ENCODE data around the gene SELE.

Gene SELE

DNA sequence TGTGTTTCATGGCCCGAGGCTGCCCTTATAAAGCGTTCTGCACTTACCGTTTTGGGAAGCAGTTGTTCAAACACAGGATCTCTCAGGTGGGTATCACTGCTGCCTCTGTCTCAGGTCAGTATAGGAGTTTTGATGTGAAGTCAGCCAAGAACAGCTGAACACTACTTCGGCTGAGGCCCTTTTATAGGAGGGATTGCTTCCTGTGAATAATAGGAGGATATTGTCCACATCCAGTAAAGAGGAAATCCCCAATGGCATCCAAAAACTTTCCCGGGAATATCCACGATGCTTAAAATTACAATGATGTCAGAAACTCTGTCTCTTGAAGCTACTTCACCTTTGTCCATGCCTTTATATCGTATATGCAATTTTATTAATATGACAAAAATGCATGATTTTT lies at the start of gene SELE:
TSS of gene SELE (minus strand) at position 156 of the 400 bp plus-strand sequence. CDS start 467 bp downstream, outside the sequence.
- DNase-seq = no peak

GRCh38 chr1:169782596-169782995 lies 48.7 kb upstream of the SELE start:
- DNase-seq = no peak

- DNase-seq = no peak
Observed at GRCh38 chr1:169779970-169780369, 46.1 kb upstream of the SELE start.

DNA sequence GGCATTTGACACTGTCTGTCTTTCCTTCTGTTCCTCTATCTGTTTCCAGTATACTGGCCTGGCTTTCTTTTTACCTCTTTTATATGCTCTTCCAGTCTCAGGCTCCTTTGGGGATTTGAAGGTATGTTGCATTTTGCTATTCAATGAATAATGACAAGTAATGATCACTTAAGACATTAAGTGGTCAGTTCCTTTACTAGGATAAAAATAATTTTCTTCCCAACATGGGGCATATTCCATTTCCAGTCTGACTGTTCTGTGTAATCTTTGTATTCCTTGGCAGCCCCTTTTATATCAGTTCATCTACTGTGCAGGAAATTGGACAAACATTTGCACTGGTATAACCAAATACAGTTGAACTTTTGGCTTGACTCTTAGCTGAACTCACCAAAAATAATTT lies 45.3 kb upstream of the SELE start:
- no peak for DNase-seq

DNA sequence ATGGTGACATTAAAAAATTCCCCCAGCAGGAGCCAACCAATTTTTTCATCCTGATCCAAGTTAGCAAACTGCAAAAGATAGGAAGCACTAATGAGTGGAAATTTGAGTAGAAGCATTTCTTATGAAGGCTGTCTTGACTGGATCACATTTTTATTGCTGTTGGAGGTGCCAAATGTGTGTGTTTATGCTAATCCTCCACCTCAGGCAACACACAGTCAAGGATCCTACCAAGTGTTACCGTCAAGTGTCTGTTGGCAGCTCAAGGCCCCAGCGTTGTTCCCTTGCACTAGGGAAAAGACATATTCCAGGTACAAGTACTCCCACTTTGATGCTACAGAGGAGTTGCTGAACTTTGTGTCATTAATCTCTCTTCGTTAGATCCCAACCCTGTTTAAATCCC lies 42.6 kb upstream of the SELE start:
- no peak for DNase-seq

DNA sequence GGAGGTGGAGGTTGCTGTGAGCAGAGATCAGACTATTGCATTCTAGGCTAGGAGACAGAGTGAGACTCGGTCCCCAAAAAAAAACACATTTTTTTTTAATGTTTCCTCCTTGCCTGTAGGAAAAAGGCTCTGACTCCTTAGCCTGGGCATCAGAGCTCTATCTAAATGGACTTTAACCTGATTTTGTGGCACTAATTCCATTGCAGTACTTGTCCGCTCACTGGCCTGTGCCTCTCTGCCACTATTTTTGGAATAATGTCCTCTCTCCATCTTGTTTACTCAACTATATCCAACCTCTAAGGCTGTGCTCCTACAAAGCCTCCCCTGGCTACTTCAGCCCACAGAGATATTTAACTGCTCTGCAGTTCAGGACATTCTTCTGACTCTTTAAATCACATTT lies 34.3 kb upstream of the SELE start:
- no peak for DNase-seq

GRCh38 chr1:169765580-169766331 lies 31.9 kb upstream of the SELE start:
- no peak for DNase-seq

DNA sequence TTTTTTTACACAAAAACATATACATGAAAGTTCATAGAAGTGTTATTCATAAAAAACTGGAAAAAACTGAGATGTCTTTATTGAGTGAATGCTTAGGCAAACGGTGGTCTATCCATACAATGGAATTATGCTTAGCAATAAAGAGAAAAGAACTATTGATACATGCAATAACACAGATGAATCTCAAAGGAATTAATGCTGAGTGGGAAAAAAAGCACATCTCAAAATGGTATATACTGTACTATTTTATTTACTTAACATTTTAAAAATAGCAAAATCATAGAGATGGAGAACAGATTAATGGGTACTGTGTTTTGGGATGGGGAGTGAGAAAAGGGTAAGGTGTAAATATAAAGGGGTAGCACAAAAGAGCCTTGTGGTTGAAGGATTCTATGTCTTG lies 31.0 kb upstream of the SELE start:
- no peak for DNase-seq

- no peak for DNase-seq
Observed at GRCh38 chr1:169762699-169763098, 28.8 kb upstream of the SELE start.

DNA sequence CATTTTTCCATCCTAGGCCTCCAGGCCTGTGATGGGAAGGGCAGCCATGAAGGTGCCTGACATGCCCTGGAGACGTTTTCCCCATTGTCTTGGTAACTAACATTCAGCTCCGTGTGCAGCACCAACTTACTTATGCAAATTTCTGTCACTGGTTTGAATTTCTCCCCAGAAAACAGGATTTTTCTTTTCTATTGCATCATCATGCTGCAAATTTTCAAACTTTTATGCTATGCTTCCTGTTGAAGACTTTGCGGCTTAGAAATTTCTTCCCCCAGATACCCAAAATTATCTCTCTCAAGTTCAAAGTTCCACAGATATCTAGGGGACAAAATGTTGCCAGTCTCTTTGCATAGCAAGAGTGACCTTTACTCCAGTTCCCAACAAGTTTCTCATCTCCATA lies 25.2 kb upstream of the SELE start:
- no peak for DNase-seq

DNA sequence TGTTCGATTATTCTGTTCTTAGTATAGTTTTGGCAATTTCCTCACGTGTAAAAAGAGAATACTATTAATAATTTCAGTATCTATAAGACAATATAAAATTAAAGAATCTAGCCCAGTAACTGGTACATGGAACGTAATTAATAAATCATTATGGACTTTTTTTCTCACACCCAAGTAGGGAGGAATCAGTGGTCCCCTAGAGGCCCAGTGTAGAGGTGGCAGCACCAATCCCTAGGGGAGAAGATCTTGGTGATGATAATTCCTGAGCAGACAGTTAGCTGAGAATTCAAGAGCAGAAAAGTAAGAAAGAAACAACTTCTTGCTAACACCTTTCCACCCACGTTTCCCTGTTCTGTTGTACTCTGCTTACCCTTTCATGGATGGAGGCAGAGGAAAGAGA lies 19.7 kb upstream of the SELE start:
- DNase-seq = no peak

GRCh38 chr1:169750041-169750440 lies 16.2 kb upstream of the SELE start:
- no peak for DNase-seq

- no peak for DNase-seq
Observed at GRCh38 chr1:169746550-169746949, 12.7 kb upstream of the SELE start.

- DNase-seq = no peak
Observed at GRCh38 chr1:169745015-169745861, 11.4 kb upstream of the SELE start.

DNA sequence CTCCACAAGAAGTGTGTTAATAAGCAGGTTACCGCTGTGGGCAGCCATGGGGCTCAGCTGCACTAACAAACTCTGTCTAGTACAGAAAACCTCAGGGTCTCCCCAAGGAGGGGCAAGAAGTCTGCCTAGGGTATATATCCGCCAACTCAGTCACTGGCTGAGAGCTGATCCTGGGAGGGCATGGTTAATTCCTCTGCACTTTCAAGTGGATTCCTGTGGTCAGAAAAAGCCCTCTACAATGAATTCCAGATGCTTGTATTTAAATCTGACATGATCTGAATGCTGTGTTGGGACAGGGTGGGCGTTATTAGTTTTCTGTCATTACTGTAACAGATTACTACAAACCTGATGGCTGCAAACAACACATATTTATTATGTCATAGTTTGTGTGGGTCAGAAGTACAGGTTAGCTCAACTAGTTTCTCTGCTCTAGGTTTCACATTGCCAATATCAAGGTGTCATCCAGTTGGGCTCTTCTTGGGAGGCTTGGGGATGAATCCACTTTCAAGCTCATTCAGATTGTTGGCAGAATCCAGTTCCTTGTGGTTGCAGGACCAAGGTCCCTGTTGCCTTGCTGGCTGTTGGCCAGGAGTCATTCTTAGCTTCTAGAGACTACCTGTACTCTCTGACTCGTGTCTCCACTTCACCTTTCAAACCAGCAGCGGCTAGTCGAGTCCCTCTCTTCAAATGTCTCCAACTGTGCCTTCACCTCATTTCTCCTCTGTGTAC lies 8.0 kb upstream of the SELE start:
- DNase-seq = no peak

- DNase-seq = no peak
Observed at GRCh38 chr1:169739980-169740379, 6.1 kb upstream of the SELE start.

DNA sequence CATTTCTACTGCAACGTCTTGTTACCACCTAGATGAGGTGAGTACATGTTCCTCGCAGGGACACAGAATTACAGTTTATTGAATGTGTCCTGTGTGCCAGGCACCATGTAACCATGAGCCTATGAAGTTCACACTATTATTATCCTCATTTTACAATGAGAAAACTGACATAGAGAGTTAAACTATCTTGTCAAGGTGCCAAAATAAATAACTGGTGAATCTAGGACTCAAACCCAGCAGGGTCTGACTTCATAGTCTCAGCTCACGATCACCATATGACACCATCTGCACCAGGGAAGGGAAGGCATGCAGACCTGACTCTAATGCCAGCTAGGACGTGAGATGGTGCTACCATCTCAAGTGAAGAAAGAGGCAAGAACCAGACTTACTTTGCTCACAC lies 2.4 kb downstream of the SELE start:
- no peak for DNase-seq

DNA sequence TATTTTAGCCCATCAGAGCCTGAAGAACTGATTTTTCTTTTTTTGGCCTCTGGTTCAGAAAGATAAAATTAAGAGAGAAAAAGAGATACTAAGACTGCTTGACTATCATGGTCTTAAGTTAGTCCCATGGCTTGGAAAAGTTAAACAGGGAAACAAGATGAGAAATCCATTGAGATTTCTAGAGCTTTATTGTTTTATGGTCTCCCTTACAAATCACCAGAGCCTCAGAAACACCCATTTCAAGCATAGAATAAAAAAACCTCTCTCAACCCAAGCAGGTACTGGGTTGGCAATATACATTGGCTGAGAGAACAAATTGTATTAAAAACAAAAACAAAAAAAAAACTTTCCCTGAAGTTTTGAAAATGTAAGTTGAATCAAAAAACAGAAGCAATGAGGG lies 3.9 kb downstream of the SELE start:
- DNase-seq = no peak

DNA sequence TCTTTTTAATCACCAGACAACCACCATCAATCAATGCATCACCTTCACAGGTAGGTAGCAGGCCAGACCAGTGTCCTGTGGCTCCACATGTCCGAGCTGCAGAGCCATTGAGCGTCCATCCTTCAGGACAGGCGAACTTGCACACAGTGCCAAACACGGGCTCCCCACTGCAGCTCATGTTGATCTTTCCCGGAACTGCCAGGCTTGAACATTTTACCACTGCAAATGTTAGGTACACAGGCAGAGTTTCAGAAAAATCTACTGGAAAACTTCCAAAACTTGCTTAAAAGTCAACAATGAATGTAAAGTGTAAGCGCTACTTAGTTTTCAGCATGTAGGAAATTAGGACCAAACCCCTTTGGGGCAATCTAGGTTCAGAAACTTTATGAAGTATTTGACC lies 6.6 kb downstream of the SELE start:
- no peak for DNase-seq

DNA sequence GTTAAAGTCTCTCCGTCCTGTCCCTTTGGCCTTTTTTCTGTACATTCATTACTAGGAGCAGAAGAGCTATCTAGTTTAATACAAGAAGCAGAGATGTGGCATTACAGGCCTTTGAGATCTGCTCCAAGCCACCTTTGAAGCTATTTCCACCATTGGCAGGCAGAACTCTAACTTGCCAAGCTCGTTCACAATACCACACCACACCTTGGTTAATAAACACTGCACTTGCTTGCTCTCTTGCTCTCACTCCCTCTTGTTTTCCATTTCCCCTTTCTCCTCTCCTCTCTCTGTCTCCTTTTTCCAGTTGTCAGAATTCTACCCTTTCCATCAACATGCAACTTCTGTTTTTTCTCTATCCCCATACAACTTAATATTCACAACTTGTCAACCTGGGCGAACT lies 7.0 kb downstream of the SELE start:
- DNase-seq = no peak

DNA sequence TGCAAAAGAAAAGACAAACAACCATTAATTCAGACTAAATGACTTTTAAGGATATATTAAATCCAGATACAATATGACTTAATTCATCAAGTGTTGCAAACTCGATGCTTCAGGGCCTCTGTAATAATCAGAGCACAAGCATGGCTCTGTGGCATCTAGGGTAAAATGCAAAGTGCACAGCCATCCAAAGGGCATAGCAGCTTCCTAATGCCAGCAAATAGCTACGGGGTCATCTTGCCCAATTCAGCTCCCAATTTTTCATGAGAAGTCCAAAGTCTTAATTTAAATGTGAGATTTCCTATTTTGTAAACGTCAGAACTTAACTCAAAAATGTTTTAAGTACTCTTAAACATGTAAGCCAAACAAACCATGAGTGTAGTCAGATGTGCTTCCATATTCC lies 7.9 kb downstream of the SELE start:
- no peak for DNase-seq

GRCh38 chr1:169724168-169724567 lies 9.7 kb downstream of the SELE start:
- DNase-seq = no peak

GRCh38 chr1:169723763-169724162 lies 10.1 kb downstream of the SELE start:
- no peak for DNase-seq

DNA sequence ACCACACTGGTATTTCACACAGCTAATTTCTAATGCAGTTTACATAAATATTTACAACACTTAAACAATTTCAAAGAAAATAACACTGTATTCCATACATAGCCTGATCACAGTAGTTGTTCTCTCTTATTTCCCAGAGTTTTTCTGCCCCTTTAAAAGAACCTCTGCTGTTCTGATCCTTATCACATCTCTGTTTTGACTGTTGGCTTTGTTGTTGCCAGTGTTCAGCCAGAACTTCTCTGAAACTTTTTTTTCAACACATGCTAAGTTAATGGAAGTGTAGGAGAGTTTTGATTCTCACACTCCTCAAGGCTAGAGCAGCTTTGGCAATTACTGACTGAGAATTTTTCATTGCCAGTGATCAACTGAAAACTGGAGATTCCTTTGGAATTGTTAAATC lies 11.1 kb downstream of the SELE start:
- no peak for DNase-seq
